Smooth muscle cell (in vitro differentiated cells): ENCODE results near the gene KCNA2. TPM values are rescaled to one million over a fixed set of nuclear protein-coding genes. Genes with fewer than 3 reads are reported as not detected.

Source experiments
- DNase-seq: peaks from one replicate; lab custom pipeline; 2025; ENCODE audit not compliant: unreplicated experiment; lab: John Stamatoyannopoulos, UW
- H2AFZ ChIP-seq: fragments of 200-600 bp; sonication (generic); 2 replicates; pipeline ENCODE4 v1.6.0; 2016; ENCODE audit warnings: antibody characterized with exemption, low read depth, mild to moderate bottlenecking
- H3F3A ChIP-seq: fragments of 200-600 bp; sonication (generic); 2 replicates; pipeline ENCODE4 v1.6.0; 2017; ENCODE audit warnings: antibody characterized with exemption, low read depth
- H3K27ac ChIP-seq: fragments of 200-600 bp; sonication (generic); 2 replicates; pipeline ENCODE4 v1.5.1; 2016; ENCODE audit warnings: low read depth, mild to moderate bottlenecking
- H3K27me3 ChIP-seq: fragments of 200-600 bp; sonication (generic); 2 replicates; pipeline ENCODE4 v1.6.1; 2016; ENCODE audit warnings: low read depth, mild to moderate bottlenecking
- H3K36me3 ChIP-seq: fragments of 200-600 bp; sonication (generic); 2 replicates; pipeline ENCODE4 v1.5.1; 2016; ENCODE audit warnings: low read depth
- H3K4me1 ChIP-seq: fragments of 200-600 bp; sonication (generic); 2 replicates; pipeline ENCODE4 v1.5.1; 2016; ENCODE audit warnings: low read depth
- H3K4me2 ChIP-seq: fragments of 200-600 bp; sonication (generic); 2 replicates; pipeline ENCODE4 v1.6.0; 2016; ENCODE audit warnings: mild to moderate bottlenecking
- H3K4me3 ChIP-seq: fragments of 200-600 bp; sonication (generic); 2 replicates; pipeline ENCODE4 v1.5.1; 2016; ENCODE audit warnings: mild to moderate bottlenecking
- H3K79me2 ChIP-seq: fragments of 200-600 bp; sonication (generic); 2 replicates; pipeline ENCODE4 v1.6.0; 2016; ENCODE audit warnings: low read depth, mild to moderate bottlenecking
- H3K9ac ChIP-seq: fragments of 200-600 bp; sonication (generic); 2 replicates; pipeline ENCODE4 v1.6.0; 2016; ENCODE audit warnings: low read depth
- H3K9me3 ChIP-seq: fragments of 200-600 bp; sonication (generic); replicated peaks from 2 replicates; pipeline ENCODE4 v1.5.1; 2016; ENCODE audit warnings: low read depth
- H4K20me1 ChIP-seq: fragments of 200-600 bp; sonication (generic); 2 replicates; pipeline ENCODE4 v1.6.0; 2016; ENCODE audit warnings: low read depth
- CTCF ChIP-seq: fragments of 200-600 bp; sonication (generic); IDR thresholded peaks from 2 replicates; pipeline ENCODE4 v1.5.1; 2017; ENCODE audit warnings: borderline replicate concordance, mild to moderate bottlenecking, antibody characterized with exemption; ENCODE audit not compliant: insufficient read depth, poor library complexity, severe bottlenecking
- WGBS: methylation state at CpG from one replicate; pipeline ENCODE4 v1.1.7; 2016; ENCODE audit warnings: low lambda C conversion rate; 5-methylcytosine and 5-hydroxymethylcytosine counted together
- polyA plus RNA-seq: library from polyadenylated mRNA; unstranded; fragments of >200 nt; fragmentation: Nextera tagmentation; extraction: Ambion mirVana; gene quantifications from 2 replicates; pipeline ENCODE4 v1.2.1, GENCODE V29; 2016
- total RNA-seq: library from RNA; depleted of rRNA; stranded (reverse); fragments of >200 nt; gene quantifications from 2 replicates; pipeline ENCODE4 v1.2.3, GENCODE V29; 2014

Gene KCNA2
- total and polyA plus RNA-seq, 2 experiments from 2014 or later: 0.16 to 0.81 TPM

DNA sequence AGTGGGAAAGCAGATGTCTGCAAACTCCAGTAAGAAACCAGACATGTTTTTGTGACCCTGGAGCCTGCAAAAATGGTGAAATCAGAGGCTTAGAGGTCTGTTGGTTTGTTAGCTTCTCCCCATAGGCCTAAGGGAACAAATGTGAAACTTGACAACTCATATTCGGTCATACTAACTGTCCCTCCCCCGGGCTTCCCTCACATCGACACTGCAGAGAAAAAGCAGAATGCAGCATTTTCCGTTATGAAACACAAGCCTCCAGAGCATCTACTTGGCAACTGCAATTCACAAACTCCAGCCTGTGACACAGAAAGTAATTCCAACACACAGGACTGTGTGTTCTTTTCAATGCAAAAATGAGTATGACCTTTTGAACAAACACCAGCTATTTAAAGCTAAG, 3.7 kb downstream of the KCNA2 start:
- no peak overlapping the region for H3K4me2 ChIP-seq
- H3K36me3 ChIP-seq: no peaks in the 10 kb centered on the region
- H2AFZ ChIP-seq: no peak overlapping the region
- TF ChIP-seq CTCF: no peak
- peaks cover 11% of the 10 kb centered on the region for H3K4me1 ChIP-seq
- H3F3A ChIP-seq: peaks cover 5% of the 10 kb centered on the region
- H3K4me3 ChIP-seq: no peak overlapping the region
- peaks cover 30% of the 10 kb centered on the region for H3K27me3 ChIP-seq
- H3K9ac ChIP-seq: no peak overlapping the region
- H3K79me2 ChIP-seq: no peaks in the 10 kb centered on the region
- no peak for DNase-seq
- H3K27ac ChIP-seq: no peak overlapping the region
- H4K20me1 ChIP-seq: no peaks in the 10 kb centered on the region
- H3K9me3 ChIP-seq: no peaks in the 10 kb centered on the region
- WGBS: 30% methylated on average over 4 of the region's 4 CpGs

GRCh38 chr1:110601332-110601731, 4.8 kb downstream of the KCNA2 start:
- Histone ChIP-seq H3K9ac (no peak overlapping the region), H3K4me2 (no peak overlapping the region), H3K9me3 (no peaks in the 10 kb centered on the region), H3K27ac (no peak overlapping the region), H3K27me3 (peaks cover 19% of the 10 kb centered on the region), H3K4me1 (peaks cover 11% of the 10 kb centered on the region), H2AFZ (no peak overlapping the region), H3K4me3 (no peak overlapping the region), H3F3A (peaks cover 5% of the 10 kb centered on the region), H4K20me1 (no peaks in the 10 kb centered on the region), H3K36me3 (no peaks in the 10 kb centered on the region), H3K79me2 (no peaks in the 10 kb centered on the region)
- DNase-seq: no peak
- TF ChIP-seq CTCF: no peak
- WGBS: 91% methylated on average over 5 of the region's 5 CpGs

GRCh38 chr1:110600716-110601115, 5.4 kb downstream of the KCNA2 start:
- no peak overlapping the region for H3K27ac ChIP-seq
- no peak for DNase-seq
- peaks cover 6% of the 10 kb centered on the region for H3K4me1 ChIP-seq
- no peaks in the 10 kb centered on the region for H4K20me1 ChIP-seq
- H3K27me3 ChIP-seq: peaks cover 13% of the 10 kb centered on the region
- peaks cover 5% of the 10 kb centered on the region for H3F3A ChIP-seq
- H2AFZ ChIP-seq: no peak overlapping the region
- H3K79me2 ChIP-seq: no peaks in the 10 kb centered on the region
- H3K36me3 ChIP-seq: no peaks in the 10 kb centered on the region
- no peak for TF ChIP-seq CTCF
- no peaks in the 10 kb centered on the region for H3K9me3 ChIP-seq
- 96% methylated on average over 3 of the region's 3 CpGs for WGBS
- no peak overlapping the region for H3K4me3 ChIP-seq
- no peak overlapping the region for H3K4me2 ChIP-seq
- no peak overlapping the region for H3K9ac ChIP-seq

GRCh38 chr1:110597966-110598365, 8.2 kb downstream of the KCNA2 start:
- Histone ChIP-seq H3F3A (peaks cover 3% of the 10 kb centered on the region), H2AFZ (no peak overlapping the region), H3K9ac (no peak overlapping the region), H3K27ac (no peak overlapping the region), H3K4me1 (no peaks in the 10 kb centered on the region), H3K27me3 (peaks cover 2% of the 10 kb centered on the region), H3K36me3 (no peaks in the 10 kb centered on the region), H3K4me2 (no peak overlapping the region), H3K9me3 (no peaks in the 10 kb centered on the region), H4K20me1 (no peaks in the 10 kb centered on the region), H3K79me2 (no peaks in the 10 kb centered on the region), H3K4me3 (no peak overlapping the region)
- WGBS: 88% methylated on average over 5 of the region's 5 CpGs
- no peak for TF ChIP-seq CTCF
- no peak for DNase-seq
